ENCODE measurements around the gene CST7. TPM values are rescaled to one million over a fixed set of nuclear protein-coding genes. Genes with fewer than 3 reads are reported as not detected.
A peak's percentile ranks its signal among the peaks of the same experiment; 100 is the strongest.

CST7 gene
- total and polyA plus RNA-seq, 2 donors from 2014 or later: 1.4 to 3.7 TPM

GRCh38 chr20:24949756-24950127, 673 bp downstream of the CST7 start:
- no peak overlapping the region for H3K4me3 ChIP-seq (ENCODE audit: low read length in 3 of 3)

GRCh38 chr20:24950128-24950835, 1.2 kb downstream of the CST7 start:
- TF ChIP-seq, protein P1, sequence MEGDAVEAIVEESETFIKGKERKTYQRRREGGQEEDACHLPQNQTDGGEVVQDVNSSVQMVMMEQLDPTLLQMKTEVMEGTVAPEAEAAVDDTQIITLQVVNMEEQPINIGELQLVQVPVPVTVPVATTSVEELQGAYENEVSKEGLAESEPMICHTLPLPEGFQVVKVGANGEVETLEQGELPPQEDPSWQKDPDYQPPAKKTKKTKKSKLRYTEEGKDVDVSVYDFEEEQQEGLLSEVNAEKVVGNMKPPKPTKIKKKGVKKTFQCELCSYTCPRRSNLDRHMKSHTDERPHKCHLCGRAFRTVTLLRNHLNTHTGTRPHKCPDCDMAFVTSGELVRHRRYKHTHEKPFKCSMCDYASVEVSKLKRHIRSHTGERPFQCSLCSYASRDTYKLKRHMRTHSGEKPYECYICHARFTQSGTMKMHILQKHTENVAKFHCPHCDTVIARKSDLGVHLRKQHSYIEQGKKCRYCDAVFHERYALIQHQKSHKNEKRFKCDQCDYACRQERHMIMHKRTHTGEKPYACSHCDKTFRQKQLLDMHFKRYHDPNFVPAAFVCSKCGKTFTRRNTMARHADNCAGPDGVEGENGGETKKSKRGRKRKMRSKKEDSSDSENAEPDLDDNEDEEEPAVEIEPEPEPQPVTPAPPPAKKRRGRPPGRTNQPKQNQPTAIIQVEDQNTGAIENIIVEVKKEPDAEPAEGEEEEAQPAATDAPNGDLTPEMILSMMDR (IDR thresholded peaks at IDR 0.05; ENCODE audit: borderline replicate concordance, extremely low read depth, insufficient read depth): no peak
- Histone ChIP-seq H3K36me3 (ENCODE audit: control insufficient read depth in 2 of 3, insufficient read depth in 3 of 3, low read length in 3 of 3) (no peaks in the 10 kb centered on the region), H3K27ac (ENCODE audit: low read depth in 2 of 2, low read length in 2 of 2) (no peak overlapping the region), H3K4me3 (ENCODE audit: low read length in 3 of 3) (no peak overlapping the region), H3K4me1 (ENCODE audit: control insufficient read depth in 2 of 3, insufficient read depth in 2 of 3, low read depth in 1 of 3, low read length in 3 of 3) (no peaks in the 10 kb centered on the region), H3K27me3 (ENCODE audit: control insufficient read depth, insufficient read depth, low read length) (no peaks in the 10 kb centered on the region), H3K9ac (ENCODE audit: low read length in 3 of 3) (no peak overlapping the region), H3K9me3 (ENCODE audit: control insufficient read depth in 2 of 3, insufficient read depth in 1 of 3, low read length in 3 of 3) (no peaks in the 10 kb centered on the region)
- DNase-seq (peak in 1 of 5 donors; percentile 37), FAIRE-seq (no peak)
- intact Hi-C loops (cut with DNase I): no loop called here

More at GRCh38 chr20:24949756-24950127, 673 bp downstream of the CST7 start:
- Histone ChIP-seq H3K36me3 (ENCODE audit: control insufficient read depth in 2 of 3, insufficient read depth in 3 of 3, low read length in 3 of 3) (no peaks in the 10 kb centered on the region), H3K9me3 (ENCODE audit: control insufficient read depth in 2 of 3, insufficient read depth in 1 of 3, low read length in 3 of 3) (no peaks in the 10 kb centered on the region), H3K9ac (ENCODE audit: low read length in 3 of 3) (no peak overlapping the region), H3K27ac (ENCODE audit: low read depth in 2 of 2, low read length in 2 of 2) (no peak overlapping the region), H3K27me3 (ENCODE audit: control insufficient read depth, insufficient read depth, low read length) (no peaks in the 10 kb centered on the region), H3K4me1 (ENCODE audit: control insufficient read depth in 2 of 3, insufficient read depth in 2 of 3, low read depth in 1 of 3, low read length in 3 of 3) (no peaks in the 10 kb centered on the region)
- intact Hi-C loops (cut with DNase I): no loop called here
- FAIRE-seq (no peak), DNase-seq (no peak)
- TF ChIP-seq, protein P1 (IDR thresholded peaks at IDR 0.05; ENCODE audit: borderline replicate concordance, extremely low read depth, insufficient read depth): no peak

DNA sequence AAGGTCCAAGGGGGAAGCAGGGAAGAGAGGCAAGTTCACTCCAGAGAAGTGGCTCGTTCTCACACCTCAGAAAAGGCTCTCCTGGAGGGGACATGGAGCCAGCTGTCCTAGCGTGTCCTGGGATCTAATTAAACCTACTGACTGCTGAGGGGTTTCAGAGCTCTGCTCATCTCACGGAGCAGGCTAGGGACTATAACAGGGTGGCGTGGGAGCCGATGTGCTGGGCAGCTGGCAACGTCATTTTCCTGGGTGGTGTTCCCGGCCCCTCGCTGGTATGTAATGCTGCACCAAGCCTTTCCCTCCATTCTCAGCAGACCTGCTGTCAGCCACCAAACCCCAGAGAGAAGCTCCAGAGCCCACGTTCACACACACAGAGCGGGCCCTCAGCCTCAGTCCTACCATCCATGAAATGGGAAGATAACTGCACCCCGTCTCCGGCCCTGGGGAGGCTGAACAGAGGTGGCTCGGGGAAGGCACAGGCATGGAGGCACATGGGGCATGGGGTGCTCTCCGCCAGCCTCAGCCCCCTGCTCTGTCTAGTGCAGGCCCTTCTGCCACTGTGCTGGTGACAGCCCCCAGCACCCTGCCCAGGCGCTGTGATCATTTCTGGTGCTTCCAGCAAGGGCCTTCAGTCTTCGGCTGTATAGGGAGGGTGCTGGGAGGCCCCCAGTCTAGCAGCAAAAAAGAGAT, 1.9 kb downstream of the CST7 start:
- H3K9ac ChIP-seq (ENCODE audit: low read length in 3 of 3): no peak overlapping the region
- H3K27ac ChIP-seq (ENCODE audit: low read depth in 2 of 2, low read length in 2 of 2): no peak overlapping the region
- intact Hi-C loops (cut with DNase I): no loop called here
- no peaks in the 10 kb centered on the region for H3K36me3 ChIP-seq (ENCODE audit: control insufficient read depth in 2 of 3, insufficient read depth in 3 of 3, low read length in 3 of 3)
- FAIRE-seq (no peak), DNase-seq (peak in 1 of 5 donors; percentile 26)
- no peaks in the 10 kb centered on the region for H3K4me1 ChIP-seq (ENCODE audit: control insufficient read depth in 2 of 3, insufficient read depth in 2 of 3, low read depth in 1 of 3, low read length in 3 of 3)
- H3K27me3 ChIP-seq (ENCODE audit: control insufficient read depth, insufficient read depth, low read length): no peaks in the 10 kb centered on the region
- TF ChIP-seq, protein P1 (IDR thresholded peaks at IDR 0.05; ENCODE audit: borderline replicate concordance, extremely low read depth, insufficient read depth): no peak
- H3K4me3 ChIP-seq (ENCODE audit: low read length in 3 of 3): no peak overlapping the region
- no peaks in the 10 kb centered on the region for H3K9me3 ChIP-seq (ENCODE audit: control insufficient read depth in 2 of 3, insufficient read depth in 1 of 3, low read length in 3 of 3)
